PC-3 (cell line): ENCODE results near the gene GMDS.

Experiments
- EZH2 ChIP-seq: fragments of 300-600 bp; sonication (generic); IDR thresholded peaks from one replicate; pipeline ENCODE4 v1.6.1; 2017; ENCODE audit warnings: antibody characterized with exemption, mild to moderate bottlenecking, low read length; ENCODE audit not compliant: unreplicated experiment
- EZH2phosphoT487 ChIP-seq: fragments of 300-600 bp; sonication (generic); IDR thresholded peaks from 2 replicates; pipeline ENCODE4 v1.6.1; 2018; ENCODE audit warnings: mild to moderate bottlenecking, antibody characterized with exemption, low read length, borderline replicate concordance
- TF ChIP-seq, protein P1 (sequence below): fragments of 300-600 bp; sonication (generic); conservative IDR thresholded peaks from 2 replicates; pipeline ENCODE4 v1.5.1; 2017; ENCODE audit warnings: antibody characterized with exemption, low read depth, mild to moderate bottlenecking, low read length

DNA sequence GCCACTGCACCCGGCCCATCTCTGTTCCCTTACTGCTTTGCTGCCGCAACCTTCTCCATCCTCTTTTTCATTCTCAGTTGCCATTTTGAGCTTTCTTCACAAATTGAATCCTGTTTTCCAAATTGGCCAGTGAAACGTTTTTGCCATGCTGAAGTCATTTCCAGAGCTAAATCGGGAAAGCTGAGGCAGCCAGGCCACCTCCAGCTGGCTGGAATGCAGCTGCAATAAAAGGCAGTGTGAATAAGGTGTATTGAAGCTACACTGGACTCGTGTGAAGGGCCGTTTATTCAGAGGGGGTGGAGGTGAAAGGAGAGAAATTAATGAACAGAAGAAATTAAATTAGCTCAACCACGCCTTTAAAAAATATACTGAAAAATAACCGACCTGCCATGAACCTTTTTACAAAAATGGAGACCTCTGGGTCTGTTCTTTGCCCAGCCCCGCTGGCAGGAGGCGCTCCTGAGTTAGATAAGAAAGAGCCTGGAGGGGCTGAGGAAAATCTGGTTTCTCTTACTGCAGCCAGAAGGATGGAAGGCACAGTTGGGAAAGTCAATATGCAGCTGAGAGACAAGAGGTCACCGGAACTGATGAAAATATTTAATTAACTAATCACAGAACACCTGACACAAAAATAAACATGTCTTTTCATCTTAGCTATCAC lies 351.8 kb downstream of the GMDS start:
- TF ChIP-seq, protein P1, sequence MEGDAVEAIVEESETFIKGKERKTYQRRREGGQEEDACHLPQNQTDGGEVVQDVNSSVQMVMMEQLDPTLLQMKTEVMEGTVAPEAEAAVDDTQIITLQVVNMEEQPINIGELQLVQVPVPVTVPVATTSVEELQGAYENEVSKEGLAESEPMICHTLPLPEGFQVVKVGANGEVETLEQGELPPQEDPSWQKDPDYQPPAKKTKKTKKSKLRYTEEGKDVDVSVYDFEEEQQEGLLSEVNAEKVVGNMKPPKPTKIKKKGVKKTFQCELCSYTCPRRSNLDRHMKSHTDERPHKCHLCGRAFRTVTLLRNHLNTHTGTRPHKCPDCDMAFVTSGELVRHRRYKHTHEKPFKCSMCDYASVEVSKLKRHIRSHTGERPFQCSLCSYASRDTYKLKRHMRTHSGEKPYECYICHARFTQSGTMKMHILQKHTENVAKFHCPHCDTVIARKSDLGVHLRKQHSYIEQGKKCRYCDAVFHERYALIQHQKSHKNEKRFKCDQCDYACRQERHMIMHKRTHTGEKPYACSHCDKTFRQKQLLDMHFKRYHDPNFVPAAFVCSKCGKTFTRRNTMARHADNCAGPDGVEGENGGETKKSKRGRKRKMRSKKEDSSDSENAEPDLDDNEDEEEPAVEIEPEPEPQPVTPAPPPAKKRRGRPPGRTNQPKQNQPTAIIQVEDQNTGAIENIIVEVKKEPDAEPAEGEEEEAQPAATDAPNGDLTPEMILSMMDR: peak; percentile 48
- no peak for TF ChIP-seq EZH2
- no peak for TF ChIP-seq EZH2phosphoT487
